Activated CD8-positive, alpha-beta memory T cell treated with anti-CD3 and anti-CD28 coated beads, Interleukin-2, amount 50 U/mL, for 48 hours (primary cell): ENCODE measurements around the gene STAP2.
A peak's percentile ranks its signal among the peaks of the same experiment; 100 is the strongest.
"Not testable (repeated sequence)": the region's sequence is repeated elsewhere in the genome, so short reads cannot be mapped to it uniquely, and the experiment has no call there.

Experiments used
- DNase-seq: peaks from one replicate; pipeline ENCODE4 v3.0.0-alpha.2; 2020

STAP2 gene

DNA sequence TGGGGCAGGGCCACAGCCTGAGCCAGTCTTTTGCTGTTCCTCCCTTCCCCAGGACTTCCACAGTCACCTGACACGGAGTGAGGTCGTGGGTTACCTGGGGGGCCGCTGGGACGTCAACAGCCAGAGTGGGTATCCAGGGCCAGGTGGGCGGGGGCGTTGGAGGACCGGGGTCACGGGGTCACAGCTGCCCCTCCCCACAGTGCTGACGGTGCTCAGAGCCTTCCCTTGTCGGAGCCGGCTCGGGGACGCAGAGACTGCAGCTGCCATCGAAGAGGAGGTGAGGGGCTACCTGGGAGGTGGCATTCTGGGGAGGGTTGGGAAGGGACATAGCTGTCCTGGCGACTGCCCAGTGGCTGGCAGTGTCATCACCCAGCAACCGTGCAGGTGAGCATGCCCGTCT lies 16.3 kb upstream of the STAP2 start:
- no peak for DNase-seq

DNA sequence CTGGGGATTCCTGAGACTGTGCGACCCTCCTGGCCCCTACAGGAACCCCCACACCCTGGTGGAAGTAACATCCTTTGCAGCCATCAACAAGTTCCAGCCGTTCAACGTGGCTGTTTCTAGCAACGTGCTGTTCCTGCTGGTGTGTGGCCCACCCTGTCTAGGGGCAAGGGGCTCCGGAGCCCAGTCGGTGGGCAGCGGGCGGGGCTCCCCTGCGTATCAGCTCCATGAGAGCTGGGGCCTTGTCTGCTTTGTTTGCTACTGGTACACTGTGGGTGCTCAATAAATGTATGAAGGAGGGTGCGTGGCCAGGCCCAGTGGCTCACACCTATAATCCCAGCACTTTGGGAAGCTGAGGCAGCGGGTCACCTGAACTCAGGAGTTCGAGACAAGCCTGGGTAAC lies 15.7 kb upstream of the STAP2 start:
- no peak for DNase-seq

DNA sequence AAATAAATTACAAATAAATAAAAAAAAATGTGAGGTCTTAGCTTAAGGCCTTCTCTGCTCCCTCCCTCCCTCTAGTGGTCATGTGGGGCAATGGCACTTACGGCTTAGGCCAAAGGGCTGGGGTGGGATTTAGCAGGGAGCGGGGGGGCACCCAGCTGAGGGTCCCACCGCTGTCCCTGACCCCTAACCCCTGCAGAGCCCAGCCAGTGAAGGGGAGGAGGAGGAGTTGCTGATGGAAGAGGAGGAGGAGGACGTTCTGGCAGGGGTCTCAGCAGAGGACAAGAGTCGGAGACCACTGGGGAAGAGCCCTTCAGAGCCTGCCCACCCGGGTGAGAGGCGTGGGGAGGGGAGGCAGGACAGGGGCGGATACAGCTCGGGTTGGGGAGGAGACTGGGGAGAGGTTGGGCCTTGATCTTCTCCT lies 14.1 kb upstream of the STAP2 start:
- no peak for DNase-seq

DNA sequence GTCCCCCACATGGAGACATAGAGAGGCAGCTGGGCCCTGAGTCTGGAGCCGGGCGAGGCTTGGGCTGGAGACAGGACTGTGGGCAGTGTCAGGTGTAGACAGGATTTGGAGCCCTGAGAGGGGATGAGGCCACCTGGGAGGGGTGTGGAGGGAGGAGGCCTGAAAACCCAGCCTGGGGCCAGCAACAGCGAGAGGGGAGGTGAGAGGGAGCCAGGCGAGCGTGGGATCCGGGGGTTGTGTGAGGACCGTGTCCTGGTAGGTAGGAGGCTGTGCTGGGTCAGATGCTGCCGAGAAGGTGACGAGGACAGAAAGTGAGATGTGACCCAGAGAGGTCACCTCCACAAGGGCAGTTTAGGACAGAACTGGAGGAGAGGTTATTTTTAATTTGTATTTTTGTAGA lies 12.1 kb upstream of the STAP2 start:
- DNase-seq = no peak

DNA sequence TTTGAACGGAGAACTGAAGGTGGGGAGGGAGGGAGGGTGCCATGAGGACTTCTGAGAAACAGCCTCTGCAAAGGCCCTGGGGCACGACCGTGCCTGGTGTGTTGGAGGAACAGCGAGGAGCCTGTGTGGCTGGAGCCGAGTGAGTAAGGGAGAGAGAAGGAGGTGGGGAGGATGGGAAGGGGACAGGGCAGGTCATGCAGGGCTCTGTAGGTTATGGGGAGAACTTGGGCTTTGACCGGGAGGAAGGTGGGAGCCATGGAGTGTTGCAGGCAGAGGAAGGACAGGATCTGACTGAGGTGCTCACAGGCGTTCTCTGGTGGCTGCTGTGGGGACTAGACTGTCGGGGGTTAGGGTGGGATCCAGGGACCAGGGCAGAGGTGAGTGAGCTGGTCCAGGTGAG lies 11.5 kb upstream of the STAP2 start:
- DNase-seq = no peak

DNA sequence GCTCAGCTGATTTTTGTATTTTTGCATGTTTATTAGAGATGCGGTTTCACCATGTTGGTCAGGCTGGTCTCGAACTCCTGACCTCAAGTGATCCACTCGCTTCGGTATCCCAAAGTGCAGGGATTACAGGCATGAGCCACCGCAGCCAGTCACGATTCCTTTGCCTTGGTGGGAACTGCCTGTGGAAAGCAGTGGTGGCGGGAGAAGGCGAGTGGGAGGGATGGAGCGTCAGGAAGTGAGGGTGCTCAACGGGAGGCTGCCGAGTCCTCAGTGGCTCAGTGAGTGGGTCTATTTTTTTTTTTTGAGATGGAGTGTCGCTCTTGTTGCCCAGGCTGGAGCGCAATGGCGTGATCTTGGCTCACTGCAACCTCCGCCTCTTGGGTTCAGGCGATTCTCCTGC lies 10.6 kb upstream of the STAP2 start:
- DNase-seq = not testable (repeated sequence)

DNA sequence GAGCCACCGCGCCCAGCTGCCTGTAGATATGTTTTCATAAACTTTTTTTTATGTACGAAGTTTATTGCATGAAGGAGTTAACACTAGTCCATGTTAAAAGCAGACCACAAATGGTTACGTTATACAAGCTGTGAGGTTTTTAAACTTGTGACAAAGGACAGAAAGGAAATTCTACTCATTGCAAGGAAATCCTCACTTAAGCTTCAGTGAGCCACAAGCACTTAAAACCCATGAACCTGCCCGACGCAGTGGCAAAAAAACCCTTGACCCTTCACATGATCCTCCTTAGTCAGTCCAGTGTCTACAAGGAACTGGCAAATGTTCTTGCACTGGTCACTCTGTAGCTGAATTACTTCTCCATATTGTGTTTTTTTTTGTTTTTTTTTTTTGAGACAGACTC lies 8.9 kb upstream of the STAP2 start:
- no peak for DNase-seq

DNA sequence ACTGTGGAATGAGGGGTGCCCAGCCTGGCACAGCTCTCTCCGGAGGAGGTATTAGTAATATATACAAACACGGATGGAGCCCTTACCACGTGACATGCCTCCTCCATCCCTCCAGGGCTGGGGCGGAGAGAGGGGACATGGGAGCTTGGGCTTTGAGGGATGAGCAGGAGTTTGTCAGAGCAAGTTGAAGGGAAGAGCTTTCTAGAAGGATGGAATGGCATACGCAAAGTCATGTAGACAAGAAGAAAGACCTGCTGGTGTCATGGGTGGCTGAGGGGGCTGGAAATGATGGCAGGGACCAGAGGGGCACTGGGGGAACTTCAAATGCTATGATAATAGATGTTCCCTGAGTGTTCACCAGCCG lies 7.4 kb upstream of the STAP2 start:
- no peak for DNase-seq

DNA sequence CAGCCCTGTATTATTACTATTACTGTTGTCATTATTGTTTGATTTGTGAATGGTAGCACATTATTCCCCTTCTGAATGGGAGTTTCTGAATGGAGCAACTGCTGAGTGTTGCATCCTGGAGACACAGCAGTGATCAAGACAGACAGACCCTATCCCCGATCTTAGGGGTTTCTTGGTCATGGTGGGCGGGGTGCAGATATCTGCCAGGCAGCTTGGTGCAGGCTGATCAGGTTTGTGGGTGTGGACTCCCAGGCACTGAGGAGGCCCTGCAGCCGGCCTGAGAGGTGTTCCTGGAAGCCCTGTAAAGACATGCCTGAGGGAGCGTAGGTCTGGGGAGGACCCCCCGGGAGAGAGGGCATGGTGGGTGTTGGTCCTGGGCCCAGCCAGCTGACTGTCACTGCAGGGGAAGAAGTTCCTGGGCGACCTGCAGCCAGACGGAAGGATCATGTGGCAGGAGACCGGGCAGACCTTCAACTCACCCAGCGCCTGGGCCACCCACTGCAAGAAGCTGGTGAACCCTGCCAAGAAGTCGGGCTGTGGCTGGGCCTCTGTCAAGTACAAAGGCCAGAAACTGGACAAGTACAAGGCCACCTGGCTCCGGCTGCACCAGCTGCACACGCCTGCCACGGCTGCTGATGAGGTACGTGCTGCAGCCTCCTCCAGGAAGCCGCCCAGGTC lies 6.9 kb upstream of the STAP2 start:
- no peak for DNase-seq

DNA sequence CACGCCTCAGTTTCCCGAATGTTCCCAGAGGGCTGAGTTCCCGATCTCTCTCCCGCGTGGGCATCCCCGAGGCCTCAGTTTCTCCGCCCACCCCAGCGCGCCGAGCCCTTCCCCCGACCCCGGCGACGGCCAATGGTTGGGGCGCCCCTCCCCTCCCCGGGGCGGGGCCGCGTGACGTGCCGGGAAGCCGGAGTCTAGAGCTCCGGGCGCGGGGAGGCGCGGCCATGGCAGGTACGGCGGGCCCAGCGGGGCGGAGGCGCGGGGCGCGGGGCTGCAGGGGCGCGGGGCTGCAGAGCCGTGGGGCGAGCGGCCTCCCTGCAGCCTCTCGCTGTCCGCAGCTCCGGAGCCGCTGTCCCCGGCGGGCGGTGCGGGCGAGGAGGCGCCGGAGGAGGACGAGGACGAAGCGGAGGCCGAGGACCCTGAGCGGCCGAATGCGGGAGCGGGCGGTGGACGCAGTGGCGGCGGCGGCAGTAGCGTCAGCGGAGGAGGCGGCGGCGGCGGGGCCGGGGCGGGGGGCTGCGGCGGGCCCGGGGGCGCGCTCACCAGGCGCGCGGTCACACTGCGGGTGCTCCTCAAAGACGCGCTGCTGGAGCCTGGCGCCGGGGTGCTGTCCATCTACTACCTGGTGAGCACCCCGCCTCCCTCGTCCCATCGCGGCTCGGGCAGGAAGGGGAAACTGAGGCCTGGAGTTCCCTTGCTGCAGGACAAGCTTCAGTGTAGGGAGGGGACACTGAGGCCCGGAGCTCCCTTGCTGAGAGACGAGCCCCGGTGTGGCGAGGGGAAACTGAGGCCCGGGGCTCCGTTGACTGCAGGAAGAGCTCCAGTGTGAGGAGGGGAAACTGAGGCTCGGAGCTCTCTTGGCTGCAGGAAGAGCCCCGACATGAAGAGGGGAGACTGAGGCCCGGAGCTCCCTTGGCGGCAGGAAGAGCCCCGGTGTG lies 5.0 kb upstream of the STAP2 start, which contains the start of gene MPND:
Gene MPND, plus strand, starts transcription at position 193 of the 938 bp plus-strand sequence. Its CDS starts 32 bp downstream, at position 225.
- peak; percentile 97 for DNase-seq

DNA sequence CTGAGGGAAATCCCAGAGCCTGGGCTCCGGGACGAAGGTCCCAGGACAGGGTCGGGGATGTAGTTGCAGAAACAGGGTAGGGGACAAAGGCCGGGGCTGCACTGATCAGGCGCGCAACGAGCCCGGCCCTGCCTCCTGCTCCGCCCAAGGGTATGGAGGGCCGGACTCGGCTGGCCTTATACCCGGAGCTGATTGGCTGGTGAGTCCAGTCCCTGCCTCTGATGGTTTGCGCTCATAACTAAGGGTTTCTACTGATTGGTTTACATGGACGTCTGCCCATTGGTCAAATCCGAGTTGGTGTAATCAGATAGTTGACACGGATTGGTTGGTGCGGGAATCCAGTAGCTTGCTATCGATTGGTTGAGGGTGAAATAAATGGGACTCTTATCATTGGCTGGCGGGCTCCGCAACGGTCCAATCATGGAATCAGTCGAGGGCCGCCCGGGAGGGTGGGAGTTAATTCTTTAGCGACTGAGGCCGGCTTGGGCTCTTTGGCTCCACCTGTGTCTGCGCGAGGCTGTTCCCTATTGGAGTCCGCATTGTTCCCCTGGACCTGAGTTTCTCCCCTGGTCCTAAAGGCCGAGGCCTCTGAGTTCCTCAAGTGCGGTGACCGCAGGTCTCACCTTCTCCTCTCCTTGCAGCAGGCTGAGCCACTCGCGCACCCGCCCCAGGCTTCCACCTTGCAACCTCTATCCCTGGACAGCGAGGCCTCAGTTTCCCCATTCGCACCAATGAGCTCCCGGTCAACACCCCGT lies 4.2 kb upstream of the STAP2 start:
- peak; percentile 92 for DNase-seq

DNA sequence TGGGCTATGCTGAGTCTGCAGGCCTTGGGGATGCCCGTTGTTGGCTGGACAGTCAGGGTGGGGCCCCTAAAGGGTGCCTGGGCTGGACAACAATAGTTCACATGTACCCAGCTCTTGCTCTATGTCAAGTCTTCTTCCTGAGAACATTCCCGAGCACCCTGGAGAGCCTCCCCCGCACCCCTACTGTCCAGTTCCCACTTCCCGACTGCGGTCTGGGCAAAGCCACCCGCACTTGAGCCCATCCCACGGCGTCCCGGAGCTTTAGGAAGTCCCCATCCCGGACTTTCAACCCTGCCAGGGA lies 3.6 kb upstream of the STAP2 start:
- no peak for DNase-seq

DNA sequence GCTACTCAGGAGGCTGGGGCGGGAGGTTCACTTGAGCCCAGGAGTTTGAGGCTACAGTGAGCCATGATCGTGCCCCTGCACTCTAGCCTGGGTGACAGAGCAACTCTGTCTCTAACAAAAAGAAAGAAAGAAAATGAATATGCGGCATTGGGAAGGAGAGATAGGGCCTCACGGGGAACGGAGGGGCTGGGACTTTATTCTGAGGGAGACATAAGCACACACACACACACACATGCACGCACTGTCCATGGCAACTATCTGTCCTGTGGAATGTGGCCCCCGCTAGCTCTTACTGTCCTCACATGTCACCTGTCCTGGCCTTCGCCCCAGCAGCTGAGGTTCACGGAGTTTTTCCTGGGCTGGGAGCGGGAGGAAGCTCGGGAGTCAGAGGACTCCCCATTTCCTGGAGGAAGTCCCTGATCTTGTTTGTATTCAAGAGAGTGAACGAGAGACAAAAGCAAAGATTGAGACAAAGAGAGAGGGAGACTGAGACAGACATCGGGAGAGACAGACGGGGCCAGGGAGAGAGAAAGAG lies 654 bp downstream of the STAP2 start:
- DNase-seq = no peak

DNA sequence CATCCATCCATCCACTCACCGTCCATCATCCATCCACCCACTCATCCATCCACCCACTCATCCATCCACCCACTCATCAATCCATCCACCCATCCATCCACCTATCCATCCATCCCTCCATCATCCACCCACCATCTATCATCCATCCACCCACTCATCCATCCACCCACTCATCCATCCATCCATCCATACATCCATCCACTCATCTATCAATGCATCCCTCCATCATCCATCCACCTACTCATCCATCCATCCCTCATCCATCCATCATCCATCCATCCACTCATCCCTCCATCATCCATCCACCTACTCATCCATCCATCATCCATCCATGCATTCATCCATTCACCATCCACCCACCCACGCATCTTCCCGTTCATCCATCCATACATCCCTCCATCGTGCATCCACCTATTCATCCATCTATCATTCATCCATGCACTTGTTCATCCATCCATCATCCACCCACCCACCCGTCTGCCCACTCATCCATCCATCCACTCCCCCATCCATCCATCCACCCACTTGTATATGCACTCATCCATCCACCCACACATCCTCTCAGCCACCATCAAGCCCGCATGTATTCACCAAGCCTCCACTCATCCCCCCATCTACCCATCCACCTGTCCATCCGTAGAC lies 3.6 kb downstream of the STAP2 start:
- DNase-seq = no peak

DNA sequence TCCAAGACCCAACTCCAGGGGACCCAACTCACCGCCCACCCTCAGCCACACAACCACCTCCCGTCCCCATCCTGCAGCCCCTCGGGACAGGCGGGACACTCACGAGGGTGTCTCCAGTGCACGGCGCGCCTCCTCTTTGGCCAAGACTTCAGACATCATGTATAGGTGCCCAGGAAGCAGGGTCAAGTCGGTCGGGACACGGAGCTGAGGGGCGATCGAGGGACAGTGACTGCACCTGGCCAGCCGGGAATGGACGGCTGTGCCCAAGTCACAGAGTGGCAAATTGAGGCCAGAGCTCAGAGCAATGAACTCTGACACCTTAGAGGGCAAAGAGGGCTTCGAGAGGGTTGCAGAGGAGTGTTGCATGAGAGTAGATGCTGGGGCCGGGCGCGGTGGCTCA lies 8.8 kb downstream of the STAP2 start:
- DNase-seq = no peak

DNA sequence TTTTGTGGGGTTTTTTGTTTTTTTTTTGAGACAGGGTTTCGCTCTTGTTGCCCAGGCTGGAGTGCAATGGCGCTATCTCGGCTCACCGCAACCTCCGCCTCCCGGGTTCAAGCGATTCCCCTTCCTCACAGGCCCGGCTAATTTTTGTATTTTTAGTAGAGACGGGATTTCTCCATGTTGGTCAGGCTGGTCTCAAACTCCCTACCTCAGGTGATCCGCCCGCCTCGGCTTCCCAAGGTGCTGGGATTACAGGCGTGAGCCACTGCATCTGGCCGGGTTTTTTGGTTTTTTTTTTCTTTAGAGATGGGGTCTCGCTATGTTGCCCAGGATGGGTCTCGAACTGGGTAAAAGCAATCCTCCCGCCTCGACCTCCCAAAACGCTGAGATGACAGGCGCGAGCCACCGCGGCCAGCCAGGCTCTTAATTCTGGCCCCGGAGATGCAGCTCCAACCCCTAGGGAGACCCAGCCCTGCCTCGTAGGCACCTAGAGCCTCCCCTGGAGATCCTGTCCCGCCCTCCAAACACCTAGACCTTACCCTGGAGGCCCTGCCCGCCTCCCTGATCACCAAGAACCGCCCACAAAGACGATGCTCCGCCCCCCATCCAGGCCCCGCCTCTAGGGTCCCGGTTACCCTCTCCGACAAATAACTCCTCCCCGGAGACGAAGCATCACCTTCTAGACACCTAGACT lies 9.5 kb downstream of the STAP2 start:
- peak; percentile 85 for DNase-seq

DNA sequence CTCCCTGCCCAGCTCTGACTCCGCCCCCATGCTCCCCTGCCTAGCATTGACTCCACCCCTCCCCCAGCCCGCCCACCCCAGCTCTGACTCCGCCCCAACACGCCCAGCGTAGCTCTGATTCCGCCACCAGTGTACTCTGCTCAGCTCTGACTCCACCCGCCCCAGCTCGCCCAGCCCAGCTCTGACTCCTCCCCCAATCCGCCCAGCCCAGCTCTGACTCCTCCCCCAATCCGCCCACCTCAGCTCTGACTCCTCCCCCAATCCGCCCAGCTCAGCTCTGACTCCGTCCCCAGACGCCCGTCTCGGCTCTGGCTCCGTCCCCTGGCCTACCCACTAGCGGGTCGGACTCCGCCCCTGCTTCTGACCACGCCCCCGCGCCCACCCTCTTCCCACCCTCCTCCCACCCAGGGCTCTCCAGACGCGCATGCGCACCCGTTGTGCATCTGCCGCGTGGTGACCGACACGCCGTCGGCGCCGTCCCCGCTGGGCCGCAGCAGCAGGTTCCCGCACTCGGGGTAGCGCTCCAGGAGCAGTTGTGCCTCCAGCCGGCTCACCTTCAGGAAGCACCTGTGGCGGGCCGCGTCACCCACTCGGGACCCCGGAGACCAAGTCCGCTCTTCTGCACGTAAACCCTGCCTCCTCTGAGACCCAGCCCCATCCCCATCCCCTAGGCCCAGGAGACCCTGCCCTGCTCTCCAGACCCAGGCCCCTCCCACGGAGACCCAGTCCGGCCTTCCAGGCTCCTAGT lies 10.2 kb downstream of the STAP2 start:
- peak; percentile 100 for DNase-seq

DNA sequence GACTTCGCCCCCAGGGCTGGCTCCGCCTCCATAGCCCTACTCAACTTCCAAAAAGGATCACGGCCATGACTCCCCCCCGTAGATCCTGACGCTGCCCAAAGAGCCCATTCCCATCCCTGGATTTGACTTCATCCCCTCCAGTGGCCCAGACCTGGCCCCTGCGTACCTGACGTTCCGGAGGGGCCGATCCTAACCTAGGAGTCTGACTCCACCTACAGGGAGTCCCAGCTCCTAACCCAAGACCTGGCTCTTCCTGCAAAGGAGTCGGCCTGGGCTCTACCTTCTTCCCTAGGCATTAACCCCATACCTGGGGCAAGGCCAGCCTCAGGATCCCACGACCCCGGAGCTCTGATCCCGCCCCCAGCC lies 10.8 kb downstream of the STAP2 start:
- DNase-seq = no peak

DNA sequence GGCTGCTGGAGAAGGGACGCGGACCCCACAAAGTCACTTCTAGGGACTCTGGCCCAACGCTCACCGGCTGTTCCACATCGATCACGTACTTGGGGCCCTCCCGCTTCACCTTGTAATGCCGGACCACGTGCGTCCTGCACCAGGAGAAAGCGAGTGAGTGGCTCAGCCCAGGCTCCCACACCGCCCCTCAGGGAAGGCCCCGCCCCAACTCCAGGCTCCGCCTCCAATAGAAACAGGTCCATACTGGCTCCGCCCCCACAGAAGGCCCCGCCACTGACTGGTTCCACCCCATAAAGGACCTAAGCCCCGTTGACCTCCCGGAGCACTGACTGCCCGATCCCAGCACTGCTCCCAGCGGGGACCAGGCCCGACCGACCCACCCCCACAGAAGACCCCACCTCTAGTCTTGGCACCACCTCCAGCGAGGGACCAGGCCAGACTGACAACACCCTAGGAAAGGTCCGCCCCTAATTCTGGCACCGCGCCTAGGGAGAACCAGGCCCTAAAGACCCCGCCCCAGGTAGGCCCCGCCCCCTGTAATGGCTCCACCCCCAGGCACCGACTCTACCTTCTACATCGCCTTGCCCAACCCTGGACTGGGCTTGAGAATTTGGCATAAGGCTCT lies 11.3 kb downstream of the STAP2 start:
- peak; percentile 91 for DNase-seq

DNA sequence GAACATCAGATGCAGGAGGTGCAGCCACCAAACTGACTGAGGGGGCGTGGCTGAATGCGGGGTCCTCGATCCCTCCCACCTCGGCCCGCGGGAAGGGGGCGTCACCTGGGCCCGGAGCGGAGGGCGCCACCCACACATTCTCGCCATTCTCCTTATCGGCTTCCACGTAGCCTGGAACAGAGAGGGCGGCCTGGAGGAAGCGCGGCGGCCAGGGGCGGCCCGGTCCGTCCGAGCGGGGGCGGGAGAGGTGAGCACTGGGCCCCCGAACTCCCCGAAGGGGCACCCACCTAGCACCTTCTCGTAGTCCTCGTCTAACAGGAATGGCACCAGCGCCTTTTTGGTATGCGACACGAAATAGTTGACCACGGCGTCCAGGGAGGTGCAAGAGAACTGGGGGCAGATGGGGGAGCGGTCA lies 11.8 kb downstream of the STAP2 start:
- DNase-seq = no peak

DNA sequence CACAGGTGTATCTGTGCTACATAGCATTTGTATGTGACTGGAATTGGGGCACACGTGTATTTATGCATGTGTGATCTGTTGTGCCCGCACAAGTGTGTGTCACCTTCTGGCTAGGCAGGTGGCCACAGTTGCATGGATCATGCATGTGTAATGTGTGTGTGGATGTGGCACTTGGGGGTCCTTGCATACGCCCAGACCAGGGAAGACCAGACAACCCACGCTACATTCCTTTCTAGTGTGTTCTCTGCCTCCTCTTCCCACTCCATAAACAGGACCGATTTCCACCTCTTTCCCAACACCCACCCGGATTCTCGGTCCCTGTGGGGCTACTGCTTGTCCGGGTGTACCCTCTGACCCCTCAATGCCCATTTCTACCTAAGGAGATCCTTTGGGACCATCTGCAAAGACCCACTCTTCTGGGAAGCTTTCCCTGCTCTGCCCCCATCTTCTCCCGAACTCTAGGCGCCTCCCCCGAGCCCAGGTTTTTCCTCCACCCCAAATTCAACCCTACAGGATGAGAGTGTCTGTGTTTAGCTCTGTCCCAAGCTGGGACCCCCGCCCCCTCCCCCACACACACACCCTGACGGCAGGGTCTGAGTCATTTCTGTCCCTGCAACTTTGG lies 12.3 kb downstream of the STAP2 start:
- DNase-seq = no peak
